GM12874 (cell line): ENCODE measurements around the gene CHRDL2.

Source experiments
- CTCF ChIP-seq: IDR thresholded peaks from 2 replicates; pipeline ENCODE4 v1.5.1; 2011; ENCODE audit warnings: low read depth, mild to moderate bottlenecking, control low read depth, low read length, moderate library complexity; ENCODE audit not compliant: insufficient read depth

Gene CHRDL2

DNA sequence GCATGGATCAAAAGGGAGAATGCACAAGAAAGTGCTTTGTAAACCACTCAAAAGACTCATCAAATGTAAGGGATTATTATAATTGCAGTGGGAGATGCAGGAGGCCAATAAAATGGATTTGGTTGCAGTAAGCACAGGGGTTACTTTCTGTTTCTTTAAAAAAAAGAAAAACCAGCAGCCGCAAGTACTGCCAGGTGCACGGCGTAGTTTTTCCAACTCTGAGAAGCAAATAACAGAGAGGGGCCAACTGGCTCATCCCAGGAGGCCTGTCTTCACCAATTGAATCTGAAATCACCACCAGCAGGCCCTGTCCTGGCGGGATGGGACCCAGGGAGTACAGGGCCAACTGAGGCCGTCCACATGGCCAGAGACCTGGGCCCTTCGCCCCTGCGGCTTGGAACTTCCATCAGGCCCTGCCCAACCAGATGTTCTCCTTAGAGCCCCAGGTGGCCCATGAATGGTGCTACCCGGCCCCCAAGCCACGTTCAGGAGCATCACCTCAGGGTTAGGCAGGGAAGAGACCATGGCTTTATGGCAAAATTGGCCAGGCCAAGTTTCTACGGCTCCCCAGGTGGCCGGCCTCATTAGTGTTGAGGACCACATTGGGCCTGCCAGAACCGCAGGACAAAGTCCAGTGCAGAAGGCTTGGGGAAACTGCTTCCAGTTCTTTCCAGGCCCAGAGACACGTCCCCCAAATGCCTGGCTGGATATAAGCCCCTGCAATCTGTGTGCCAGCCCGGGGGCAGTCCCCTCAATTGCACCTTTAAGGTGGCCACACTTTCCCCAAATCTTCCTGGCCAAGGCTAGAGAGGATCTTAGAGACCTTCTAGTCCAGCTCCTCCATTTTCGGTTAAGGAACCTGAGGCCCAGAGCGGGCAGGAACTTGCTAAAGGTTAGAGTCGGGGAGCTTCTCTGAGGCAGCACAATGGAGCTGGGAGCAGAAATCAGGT, 61.7 kb downstream of the CHRDL2 start:
- no peak for TF ChIP-seq CTCF

DNA sequence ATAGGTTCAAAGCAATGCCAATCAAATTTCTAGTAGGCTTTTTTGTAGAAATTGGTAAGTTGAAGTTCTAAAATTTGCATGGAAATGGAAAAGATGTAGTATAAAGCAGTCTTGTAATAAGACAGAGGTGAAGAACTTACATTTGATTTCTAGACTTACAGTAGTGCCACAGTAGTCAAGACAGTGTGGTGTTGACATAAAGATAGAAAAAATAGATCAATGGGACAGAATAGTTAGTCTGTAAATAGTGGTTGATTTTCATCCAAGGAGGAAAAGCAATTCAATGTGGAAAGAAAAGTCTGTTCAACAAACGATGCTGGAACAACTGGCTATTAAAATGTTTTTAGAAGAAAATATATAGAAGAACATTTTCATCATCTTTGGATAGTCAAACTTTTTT, 67.9 kb downstream of the CHRDL2 start:
- no peak for TF ChIP-seq CTCF

DNA sequence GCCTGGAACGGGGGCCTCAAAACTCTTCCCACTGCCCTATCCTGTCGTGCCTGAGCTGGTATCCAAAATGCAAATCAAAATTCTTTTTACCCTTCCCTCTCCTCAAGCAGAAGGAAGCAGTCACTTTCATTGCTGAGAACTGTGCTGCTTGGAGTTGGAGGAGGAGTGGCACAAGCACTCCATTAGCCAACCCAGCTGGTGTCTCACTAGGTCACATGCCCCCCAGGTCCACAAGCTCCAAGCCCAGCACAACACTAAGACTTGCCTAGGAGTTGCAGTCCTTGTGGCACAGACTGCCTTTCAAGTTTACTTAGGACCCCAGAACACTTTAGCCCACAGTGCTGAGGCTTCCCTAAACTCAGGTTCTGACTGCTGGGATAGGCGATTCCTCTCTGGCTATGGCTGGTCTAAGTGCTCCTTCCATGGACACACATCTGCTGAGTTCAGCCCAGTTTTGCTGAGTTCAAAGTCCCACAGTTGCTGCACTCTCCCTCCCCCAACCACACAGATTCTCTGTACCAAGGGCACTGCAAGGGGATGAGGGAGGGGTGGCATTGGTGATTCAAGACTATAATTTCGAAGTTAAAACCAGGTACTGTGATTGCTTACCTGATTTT, 68.6 kb downstream of the CHRDL2 start:
- no peak for TF ChIP-seq CTCF

GRCh38 chr11:74654976-74655375, 76.2 kb downstream of the CHRDL2 start:
- no peak for TF ChIP-seq CTCF

DNA sequence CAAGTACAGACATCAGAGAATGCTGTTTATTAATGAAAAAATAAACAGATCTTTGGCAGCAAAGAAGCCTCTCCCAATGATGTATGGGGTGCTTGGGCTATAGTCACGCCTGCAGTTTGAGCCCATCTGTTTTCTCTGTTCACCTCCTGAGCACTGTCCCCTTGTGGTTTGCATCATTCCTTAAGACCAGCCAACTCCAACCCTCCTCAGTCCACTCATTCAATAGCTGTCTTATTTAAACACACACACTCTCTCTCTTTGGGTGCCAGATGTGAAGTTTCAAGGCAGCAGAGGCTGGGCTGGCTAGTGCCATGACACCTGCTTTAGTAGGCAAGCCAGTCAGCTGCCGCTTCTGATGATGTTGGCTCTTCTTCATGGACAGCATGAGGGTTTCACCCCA, 80.7 kb downstream of the CHRDL2 start:
- TF ChIP-seq CTCF: no peak

DNA sequence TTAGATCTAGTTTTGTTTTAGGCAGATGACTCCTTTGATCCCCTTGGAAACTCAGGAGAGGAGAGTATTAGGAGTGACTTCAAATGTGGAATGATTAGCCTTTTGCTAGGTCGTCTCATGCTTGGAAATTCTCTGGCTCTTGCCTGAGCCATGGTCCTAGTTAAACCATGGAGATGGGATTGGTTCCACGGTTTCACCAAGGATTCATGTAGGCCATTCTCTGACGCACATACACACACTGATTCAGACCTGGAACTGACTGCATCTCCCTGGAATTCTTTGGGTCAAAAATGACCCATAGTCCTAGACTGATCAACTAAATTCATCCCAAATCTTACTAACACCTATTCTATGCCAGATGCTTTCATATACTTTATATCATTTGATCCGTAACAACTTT, 82.3 kb downstream of the CHRDL2 start:
- no peak for TF ChIP-seq CTCF

DNA sequence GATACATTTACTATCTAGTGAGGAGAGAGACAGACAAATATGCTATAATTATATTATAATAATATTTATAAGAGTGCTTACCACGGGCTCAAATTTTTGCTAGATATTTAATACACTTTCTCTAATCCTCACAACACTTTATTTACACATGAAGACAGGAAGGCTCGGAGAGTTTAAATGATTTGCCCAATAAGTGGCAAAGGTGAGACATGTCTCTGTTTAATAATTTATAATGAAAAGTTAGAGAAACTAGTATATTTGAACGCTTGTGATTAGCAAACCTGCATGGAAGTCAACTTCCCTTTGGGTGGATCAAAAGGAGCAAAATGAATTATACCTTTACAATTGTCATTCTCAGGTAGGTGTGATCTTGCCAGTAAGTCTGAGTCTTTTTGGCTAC, 83.4 kb downstream of the CHRDL2 start:
- TF ChIP-seq CTCF: no peak
